ENCODE results near the gene PEX13.

PEX13 gene

GRCh38 chr2:61017003-61017555 is 441 bp upstream of the PEX13 start (continued):
- TF ChIP-seq GLI2 (tag by site-specific recombination; IDR thresholded peaks at IDR 0.05; ENCODE audit: borderline replicate concordance, low read depth) (no peak), ZNF555 (tag by site-specific recombination; conservative IDR thresholded peaks at IDR 0.05) (no peak), ZNF140 (tag by site-specific recombination; IDR thresholded peaks at IDR 0.05) (no peak), ZNF138 (tag by site-specific recombination; IDR thresholded peaks at IDR 0.05; ENCODE audit: borderline replicate concordance) (no peak), ZBTB20 (tag by site-specific recombination; IDR thresholded peaks at IDR 0.05) (no peak), ZNF610 (tag by site-specific recombination; IDR thresholded peaks at IDR 0.05; ENCODE audit: borderline replicate concordance) (peak; percentile 62; the same call in 1 of the 2 replicates), ZNF169 (tag by site-specific recombination; IDR thresholded peaks at IDR 0.05) (no peak), ZNF639 (tag by site-specific recombination; IDR thresholded peaks at IDR 0.05) (peak; percentile 96), ZNF707 (tag by site-specific recombination; IDR thresholded peaks at IDR 0.05) (no peak), ZNF473 (tag by site-specific recombination; IDR thresholded peaks at IDR 0.05) (no peak), GLIS1 (tag by site-specific recombination; IDR thresholded peaks at IDR 0.05) (no peak)

- H3K4me1 ChIP-seq (ENCODE audit: control insufficient read depth, insufficient read depth, low read length), result peaks cover 5% of the 10 kb centered on the region
- POLR2A ChIA-PET, result interaction anchor here (1.7 kb wide), 1 partner anchor 262 kb away, joined by 12 read pairs; the partner anchor contains the start of gene PAPOLG
- CTCF ChIA-PET, result no interaction called here
- H3K4me3 ChIP-seq (ENCODE audit: low read depth, low read length), result peak overlapping the region; percentile 84
- TF ChIP-seq ZNF600 (tag by site-specific recombination; IDR thresholded peaks at IDR 0.05) (peak; percentile 80), ZBTB10 (tag by site-specific recombination; IDR thresholded peaks at IDR 0.05) (no peak)
- H3K9me3 ChIP-seq (ENCODE audit: control insufficient read depth, insufficient read depth, low read depth, low read length), result no peaks in the 10 kb centered on the region
- H3K36me3 ChIP-seq (ENCODE audit: control insufficient read depth in 2 of 2, insufficient read depth in 1 of 2, low read length in 2 of 2), result peaks cover 6 to 14% of the 10 kb centered on the region in 2 experiments
- peak overlapping the region; percentile 82 for H3K27ac ChIP-seq (ENCODE audit: extremely low read depth, low read depth, low read length)
Observed at GRCh38 chr2:61018318-61018755, 817 bp downstream of the PEX13 start.

- Histone ChIP-seq H3K4me1 (ENCODE audit: control insufficient read depth, insufficient read depth, low read length) (peaks cover 5% of the 10 kb centered on the region), H3K4me3 (ENCODE audit: low read depth, low read length) (peak overlapping the region; percentile 84), H3K9me3 (ENCODE audit: control insufficient read depth, insufficient read depth, low read depth, low read length) (no peaks in the 10 kb centered on the region), H3K27ac (ENCODE audit: extremely low read depth, low read depth, low read length) (peak overlapping the region; percentile 82; the same call in 1 of the 2 replicates), H3K36me3 (ENCODE audit: control insufficient read depth in 2 of 2, insufficient read depth in 1 of 2, low read length in 2 of 2) (peaks cover 6 to 19% of the 10 kb centered on the region in 2 experiments)
- ChIA-PET CTCF (no interaction called here), POLR2A (no interaction called here)
- peak; percentile 75 for TF ChIP-seq MYNN (tag by site-specific recombination; IDR thresholded peaks at IDR 0.05; ENCODE audit: borderline replicate concordance)
- no peak for TF ChIP-seq ZNF274 (IDR thresholded peaks at IDR 0.05; ENCODE audit: low read length)
- TF ChIP-seq ZNF274 (tag by site-specific recombination; IDR thresholded peaks at IDR 0.05; ENCODE audit: borderline replicate concordance), result no peak
- TF ChIP-seq ZNF580 (tag by site-specific recombination; IDR thresholded peaks at IDR 0.05), result no peak
- no peak for TF ChIP-seq ZNF626 (tag by site-specific recombination; IDR thresholded peaks at IDR 0.05)
- no peak for TF ChIP-seq ZNF292 (tag by site-specific recombination; IDR thresholded peaks at IDR 0.05; ENCODE audit: borderline replicate concordance, low read depth)
Observed at GRCh38 chr2:61018798-61019197, 1.3 kb downstream of the PEX13 start.
